ENCODE data around the gene SYT12. TPM values are rescaled to one million over a fixed set of nuclear protein-coding genes. Genes with fewer than 3 reads are reported as not detected.

Gene SYT12
- total RNA-seq, 1 experiment from 2014 or later: 4.6 TPM

- peak; percentile 77 for TF ChIP-seq SP1 (CRISPR knock-in tag; conservative IDR thresholded peaks at IDR 0.05)
Measured at GRCh38 chr11:67056267-67057204, 33.6 kb downstream of the SYT12 start, which contains the start of gene RHOD (continued).

GRCh38 chr11:67057205-67057672, 34.3 kb downstream of the SYT12 start:
- Mint-ChIP-seq H3K4me3 (peak overlapping the region; percentile 63), H3K36me3 (no peaks in the 10 kb centered on the region), H3K27ac (no peak overlapping the region), H3K27me3 (ENCODE audit: low read depth) (no peaks in the 10 kb centered on the region; the same call in 1 of the 2 replicates), H3K4me1 (peaks cover 23% of the 10 kb centered on the region), H3K9me3 (no peaks in the 10 kb centered on the region)
- ATAC-seq (peak; percentile 8; the same call in 1 of the 2 replicates), DNase-seq (ENCODE audit: low spot score) (no peak)
- POLR2A ChIA-PET: interaction anchor here (0.6 kb wide), 1 partner anchor 57 kb away, joined by 5 read pairs; no protein-coding TSS in a partner anchor
- TF ChIP-seq ZNF281 (CRISPR knock-in tag; IDR thresholded peaks at IDR 0.05): no peak
- TF ChIP-seq E2F5 (CRISPR knock-in tag; IDR thresholded peaks at IDR 0.05): no peak
- peak; percentile 25; the same call in 1 of the 2 replicates for TF ChIP-seq MAX (CRISPR knock-in tag; IDR thresholded peaks at IDR 0.05)
- no peak for TF ChIP-seq AFF4 (CRISPR knock-in tag; IDR thresholded peaks at IDR 0.05; ENCODE audit: borderline replicate concordance)
- CTCF ChIA-PET: interaction anchor here (1.4 to 5.7 kb wide), 3 partner anchors 14 to 35 kb away, joined by 8 to 82 read pairs (median 42); no protein-coding TSS in a partner anchor

GRCh38 chr11:67058506-67058905, 35.6 kb downstream of the SYT12 start:
- no peak for DNase-seq (ENCODE audit: low spot score)
- Mint-ChIP-seq H3K36me3 (no peaks in the 10 kb centered on the region), H3K4me3 (no peak overlapping the region), H3K4me1 (peaks cover 23% of the 10 kb centered on the region), H3K27me3 (ENCODE audit: low read depth) (no peaks in the 10 kb centered on the region; the same call in 1 of the 2 replicates), H3K27ac (no peak overlapping the region), H3K9me3 (no peaks in the 10 kb centered on the region)
- ChIA-PET CTCF (no interaction called here), POLR2A (no interaction called here)
- ATAC-seq: no peak
- TF ChIP-seq ELF4 (CRISPR knock-in tag; IDR thresholded peaks at IDR 0.05; ENCODE audit: low read depth) (no peak), PREB (CRISPR knock-in tag; IDR thresholded peaks at IDR 0.05; ENCODE audit: borderline replicate concordance) (no peak), ZNF671 (CRISPR knock-in tag; IDR thresholded peaks at IDR 0.05) (no peak), ZSCAN18 (CRISPR knock-in tag; IDR thresholded peaks at IDR 0.05) (no peak), ZNF425 (CRISPR knock-in tag; conservative IDR thresholded peaks at IDR 0.05) (no peak), MLX (CRISPR knock-in tag; IDR thresholded peaks at IDR 0.05) (no peak), ERG (CRISPR knock-in tag; IDR thresholded peaks at IDR 0.05) (no peak), GRHL2 (CRISPR knock-in tag; IDR thresholded peaks at IDR 0.05; ENCODE audit: insufficient replicate concordance, severe bottlenecking) (no peak)

All from WTC11 (cell line).